H9 (cell line): ENCODE results near the gene CD47. TPM values are rescaled to one million over a fixed set of nuclear protein-coding genes. Genes with fewer than 3 reads are reported as not detected.

Source experiments
- DNase-seq: peaks from one replicate; pipeline ENCODE4 v3.0.0-alpha.2; 2017
- H2AFZ ChIP-seq: one replicate; pipeline ENCODE4 v1.6.1; 2013; ENCODE audit warnings: mild to moderate bottlenecking, low read length, control low read depth, moderate library complexity
- H2AK5ac ChIP-seq: 2 replicates; pipeline ENCODE4 v1.6.1; 2013; ENCODE audit warnings: low read length, control low read depth, mixed read lengths; ENCODE audit not compliant: insufficient read length
- H2BK120ac ChIP-seq: one replicate; pipeline ENCODE4 v1.6.1; 2013; ENCODE audit warnings: low read depth, mild to moderate bottlenecking, low read length, control low read depth, inconsistent platforms; ENCODE audit not compliant: poor library complexity, severe bottlenecking
- H2BK12ac ChIP-seq: 2 replicates; pipeline ENCODE4 v1.6.1; 2013; ENCODE audit warnings: low read length, control low read depth, mixed read lengths, low read depth; ENCODE audit not compliant: insufficient read length
- H2BK15ac ChIP-seq: 2 replicates; pipeline ENCODE4 v1.6.1; 2013; ENCODE audit warnings: low read depth, low read length, control low read depth
- H2BK20ac ChIP-seq: one replicate; pipeline ENCODE4 v1.6.1; 2013; ENCODE audit warnings: low read depth, mild to moderate bottlenecking, low read length, control low read depth, inconsistent platforms; ENCODE audit not compliant: poor library complexity, severe bottlenecking
- H2BK5ac ChIP-seq: 2 replicates; pipeline ENCODE4 v1.6.1; 2013; ENCODE audit warnings: low read length, control low read depth, mixed read lengths; ENCODE audit not compliant: insufficient read length
- H3K14ac ChIP-seq: 2 replicates; pipeline ENCODE4 v1.6.1; 2013; ENCODE audit warnings: low read length, control low read depth; ENCODE audit not compliant: insufficient read depth
- H3K18ac ChIP-seq: 2 replicates; pipeline ENCODE4 v1.6.1; 2013; ENCODE audit warnings: low read depth, mild to moderate bottlenecking, mixed read lengths, low read length, control low read depth; ENCODE audit not compliant: insufficient read length
- H3K23ac ChIP-seq: 2 replicates; pipeline ENCODE4 v1.6.1; 2013; ENCODE audit warnings: low read length, control low read depth, mixed read lengths, low read depth; ENCODE audit not compliant: insufficient read length
- H3K23me2 ChIP-seq: 2 replicates; pipeline ENCODE4 v1.6.1; 2013; ENCODE audit warnings: low read depth, mild to moderate bottlenecking, mixed read lengths, low read length, control low read depth; ENCODE audit not compliant: insufficient read length, poor library complexity, severe bottlenecking
- H3K27ac ChIP-seq: 2 replicates; pipeline ENCODE4 v1.5.1; 2013; ENCODE audit warnings: low read length, control low read depth, mixed read lengths, low read depth; ENCODE audit not compliant: insufficient read length
- H3K27me3 ChIP-seq: 2 replicates; pipeline ENCODE4 v1.6.1; 2013; ENCODE audit warnings: low read length, control low read depth, inconsistent platforms; ENCODE audit not compliant: insufficient read depth
- H3K4ac ChIP-seq: 2 replicates; pipeline ENCODE4 v1.6.1; 2013; ENCODE audit warnings: low read depth, mild to moderate bottlenecking, control low read depth, inconsistent platforms, low read length, moderate library complexity
- H3K4me1 ChIP-seq: 2 replicates; pipeline ENCODE4 v1.6.1; 2013; ENCODE audit warnings: low read length, control low read depth, inconsistent platforms; ENCODE audit not compliant: insufficient read depth
- H3K4me2 ChIP-seq: 2 replicates; pipeline ENCODE4 v1.6.1; 2013; ENCODE audit warnings: low read length, control low read depth, mixed read lengths; ENCODE audit not compliant: insufficient read length, insufficient read depth
- H3K56ac ChIP-seq: 2 replicates; pipeline ENCODE4 v1.6.1; 2013; ENCODE audit warnings: low read depth, mild to moderate bottlenecking, mixed read lengths, low read length, control low read depth; ENCODE audit not compliant: insufficient read length
- H3K79me1 ChIP-seq: 2 replicates; pipeline ENCODE4 v1.6.1; 2013; ENCODE audit warnings: low read depth, mild to moderate bottlenecking, moderate library complexity, low read length, control low read depth, inconsistent platforms; ENCODE audit not compliant: insufficient read depth, poor library complexity, severe bottlenecking
- H3K79me2 ChIP-seq: 2 replicates; pipeline ENCODE4 v1.6.1; 2013; ENCODE audit warnings: low read length, control low read depth, inconsistent platforms; ENCODE audit not compliant: insufficient read depth
- H3K9ac ChIP-seq: 2 replicates; pipeline ENCODE4 v1.6.1; 2013; ENCODE audit warnings: low read length, control low read depth, mixed read lengths; ENCODE audit not compliant: insufficient read length; ENCODE audit errors: extremely low read depth
- H3K9me3 ChIP-seq: one replicate; pipeline ENCODE4 v1.6.1; 2013; ENCODE audit warnings: low read depth, low read length, inconsistent platforms; ENCODE audit not compliant: control insufficient read depth
- H3T11ph ChIP-seq: one replicate; pipeline ENCODE4 v1.6.1; 2013; ENCODE audit warnings: mild to moderate bottlenecking, low read length, control low read depth, inconsistent platforms
- H4K20me1 ChIP-seq: one replicate; pipeline ENCODE4 v1.6.1; 2013; ENCODE audit not compliant: control insufficient read depth, insufficient read length, insufficient read depth
- H4K5ac ChIP-seq: 2 replicates; pipeline ENCODE4 v1.6.1; 2013; ENCODE audit warnings: low read depth, mild to moderate bottlenecking, mixed read lengths, low read length, control low read depth; ENCODE audit not compliant: insufficient read length
- H4K8ac ChIP-seq: replicated peaks from 2 replicates; pipeline ENCODE4 v1.6.1; 2013; ENCODE audit warnings: low read length, control low read depth, mixed read lengths, low read depth; ENCODE audit not compliant: insufficient read length
- H4K91ac ChIP-seq: 2 replicates; pipeline ENCODE4 v1.6.1; 2013; ENCODE audit warnings: low read depth, mild to moderate bottlenecking, moderate library complexity, mixed read lengths, low read length, control low read depth; ENCODE audit not compliant: insufficient read length
- H3K27ac Mint-ChIP-seq, 3 experiments: 2 replicates in 2 of 3; 3 replicates in 1 of 3; pipeline ENCODE4 v1.8.0; 2020 to 2021; ENCODE audit warnings: mixed read lengths in 3 of 3, mild to moderate bottlenecking in 1 of 3, moderate library complexity in 1 of 3
- H3K27me3 Mint-ChIP-seq: 2 replicates; pipeline ENCODE4 v1.8.0; 2021; ENCODE audit warnings: low read depth, mild to moderate bottlenecking, moderate library complexity, mixed read lengths
- H3K36me3 Mint-ChIP-seq, 3 experiments: 2 replicates in 2 of 3; 3 replicates in 1 of 3; pipeline ENCODE4 v1.8.0; 2020 to 2021; ENCODE audit warnings: low read depth in 3 of 3, mixed read lengths in 3 of 3; ENCODE audit not compliant: insufficient read depth in 1 of 3
- H3K4me1 Mint-ChIP-seq, 2 experiments: 2 replicates each; pipeline ENCODE4 v1.8.0; 2020; ENCODE audit warnings: mixed read lengths in 2 of 2
- H3K4me3 Mint-ChIP-seq, 2 experiments: 2 replicates in 1 of 2; 3 replicates in 1 of 2; pipeline ENCODE4 v1.8.0; 2020 to 2021; ENCODE audit warnings: mild to moderate bottlenecking in 2 of 2, mixed read lengths in 2 of 2, moderate library complexity in 1 of 2
- H3K9me3 Mint-ChIP-seq, 2 experiments: 2 replicates in 1 of 2; 3 replicates in 1 of 2; pipeline ENCODE4 v1.8.0; 2020; ENCODE audit warnings: mild to moderate bottlenecking in 2 of 2, mixed read lengths in 2 of 2, moderate library complexity in 1 of 2
- WGBS: extraction: QIAGEN DNeasy Blood & Tissue Kit; methylation state at CpG from one replicate; pipeline ENCODE4 v1.1.7; 2013; ENCODE audit warnings: missing lambda C conversion rate, low lambda C conversion rate, mixed read lengths; ENCODE audit not compliant: insufficient read length; ENCODE audit errors: extremely low coverage; 5-methylcytosine and 5-hydroxymethylcytosine counted together
- total RNA-seq: library from RNA; stranded (reverse); gene quantifications from 2 replicates; pipeline ENCODE4 v1.2.1, GENCODE V29; 2021
- TF ChIP-seq, protein P1 (sequence below): fragments of 200-600 bp; sonication (generic); conservative IDR thresholded peaks from 3 replicates; pipeline ENCODE4 v1.8.0; 2021; ENCODE audit warnings: antibody characterized with exemption, mild to moderate bottlenecking

CD47 gene
- total RNA-seq, 1 experiment from 2014 or later, result 15.4 TPM

DNA sequence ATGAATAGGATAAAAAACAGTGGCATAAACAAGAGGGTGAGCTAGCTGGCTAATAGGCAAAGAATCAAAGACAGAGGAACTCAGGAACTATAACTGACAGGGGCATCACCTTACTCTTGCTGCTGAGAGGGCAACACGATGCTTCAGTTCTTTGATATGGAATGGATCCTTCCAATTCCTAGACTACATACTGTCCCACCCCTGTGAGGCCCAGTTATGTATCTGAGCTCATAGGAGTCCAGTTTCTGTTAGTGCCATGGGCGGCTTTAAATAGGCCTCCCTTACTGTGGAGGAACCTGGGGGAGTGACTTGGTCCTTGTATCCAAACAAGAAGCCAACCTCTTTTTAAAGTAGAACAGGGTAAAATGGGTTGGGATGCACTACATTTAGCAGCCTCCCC, 37.3 kb downstream of the CD47 start:
- no peak for DNase-seq
- no peak overlapping the region for H3T11ph ChIP-seq
- peaks cover 0 to under 1% of the 10 kb centered on the region in 2 experiments; a peak in 1 of 4 replicates for H3K4me1 Mint-ChIP-seq
- WGBS, result no CpG with 5 or more reads among the region's 2 CpGs
- H3K23ac ChIP-seq, result no peak overlapping the region
- no peak overlapping the region for H3K4me3 Mint-ChIP-seq
- H3K4me1 ChIP-seq, result no peaks in the 10 kb centered on the region
- no peak overlapping the region for H4K5ac ChIP-seq
- no peak overlapping the region for H2BK120ac ChIP-seq
- no peak overlapping the region for H2BK20ac ChIP-seq
- H3K27me3 Mint-ChIP-seq, result no peaks in the 10 kb centered on the region
- TF ChIP-seq, protein P1, sequence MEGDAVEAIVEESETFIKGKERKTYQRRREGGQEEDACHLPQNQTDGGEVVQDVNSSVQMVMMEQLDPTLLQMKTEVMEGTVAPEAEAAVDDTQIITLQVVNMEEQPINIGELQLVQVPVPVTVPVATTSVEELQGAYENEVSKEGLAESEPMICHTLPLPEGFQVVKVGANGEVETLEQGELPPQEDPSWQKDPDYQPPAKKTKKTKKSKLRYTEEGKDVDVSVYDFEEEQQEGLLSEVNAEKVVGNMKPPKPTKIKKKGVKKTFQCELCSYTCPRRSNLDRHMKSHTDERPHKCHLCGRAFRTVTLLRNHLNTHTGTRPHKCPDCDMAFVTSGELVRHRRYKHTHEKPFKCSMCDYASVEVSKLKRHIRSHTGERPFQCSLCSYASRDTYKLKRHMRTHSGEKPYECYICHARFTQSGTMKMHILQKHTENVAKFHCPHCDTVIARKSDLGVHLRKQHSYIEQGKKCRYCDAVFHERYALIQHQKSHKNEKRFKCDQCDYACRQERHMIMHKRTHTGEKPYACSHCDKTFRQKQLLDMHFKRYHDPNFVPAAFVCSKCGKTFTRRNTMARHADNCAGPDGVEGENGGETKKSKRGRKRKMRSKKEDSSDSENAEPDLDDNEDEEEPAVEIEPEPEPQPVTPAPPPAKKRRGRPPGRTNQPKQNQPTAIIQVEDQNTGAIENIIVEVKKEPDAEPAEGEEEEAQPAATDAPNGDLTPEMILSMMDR, result no peak
- no peaks in the 10 kb centered on the region for H3K79me2 ChIP-seq
- no peaks in the 10 kb centered on the region for H3K23me2 ChIP-seq
- H4K91ac ChIP-seq, result no peak overlapping the region
- H3K4ac ChIP-seq, result no peak overlapping the region
- H2AFZ ChIP-seq, result no peak overlapping the region
- H2BK15ac ChIP-seq, result no peak overlapping the region
- no peaks in the 10 kb centered on the region for H3K9me3 ChIP-seq
- H3K56ac ChIP-seq, result no peak overlapping the region
- H3K27me3 ChIP-seq, result no peaks in the 10 kb centered on the region
- H2AK5ac ChIP-seq, result no peak overlapping the region
- H3K14ac ChIP-seq, result no peak overlapping the region
- no peaks in the 10 kb centered on the region for H4K20me1 ChIP-seq
- no peak overlapping the region for H3K4me2 ChIP-seq
- H3K79me1 ChIP-seq, result no peaks in the 10 kb centered on the region
- H4K8ac ChIP-seq, result no peak overlapping the region
- H3K36me3 Mint-ChIP-seq, result no peaks in the 10 kb centered on the region
- no peak overlapping the region for H3K18ac ChIP-seq
- no peak overlapping the region for H2BK5ac ChIP-seq
- H2BK12ac ChIP-seq, result no peak overlapping the region
- no peak overlapping the region for H3K27ac ChIP-seq
- H3K9ac ChIP-seq, result no peak overlapping the region
- no peaks in the 10 kb centered on the region for H3K9me3 Mint-ChIP-seq
- no peak overlapping the region for H3K27ac Mint-ChIP-seq
